Measurements from ENCODE around the gene DNMT3B.
"Not testable (repeated sequence)": the region's sequence is repeated elsewhere in the genome, so short reads cannot be mapped to it uniquely, and the experiment has no call there.

Gene DNMT3B

DNA sequence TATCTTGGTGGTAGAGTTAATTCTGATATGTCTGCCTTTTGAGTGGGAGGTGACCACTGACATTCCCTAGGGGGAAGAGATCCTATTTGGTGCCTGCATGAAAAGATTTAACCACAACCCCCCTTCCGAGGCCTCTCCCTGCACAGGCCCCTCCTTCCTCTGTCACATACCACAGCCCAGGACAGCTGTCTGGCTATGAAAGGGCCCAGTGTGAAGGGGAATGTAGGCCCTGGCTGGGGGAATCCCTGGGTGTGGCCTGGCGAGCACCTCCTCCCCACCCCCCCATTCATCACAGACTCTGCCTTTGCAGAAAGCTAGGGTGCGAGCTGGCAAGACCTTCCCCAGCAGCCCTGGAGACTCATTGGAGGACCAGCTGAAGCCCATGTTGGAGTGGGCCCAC lies 30.1 kb downstream of the DNMT3B start:
- DNase-seq: peak; percentile 57

- DNase-seq: peak; percentile 14
Observed at GRCh38 chr20:32792731-32793458, 30.7 kb downstream of the DNMT3B start.

- DNase-seq: no peak
Observed at GRCh38 chr20:32796383-32796948, 34.3 kb downstream of the DNMT3B start.

DNA sequence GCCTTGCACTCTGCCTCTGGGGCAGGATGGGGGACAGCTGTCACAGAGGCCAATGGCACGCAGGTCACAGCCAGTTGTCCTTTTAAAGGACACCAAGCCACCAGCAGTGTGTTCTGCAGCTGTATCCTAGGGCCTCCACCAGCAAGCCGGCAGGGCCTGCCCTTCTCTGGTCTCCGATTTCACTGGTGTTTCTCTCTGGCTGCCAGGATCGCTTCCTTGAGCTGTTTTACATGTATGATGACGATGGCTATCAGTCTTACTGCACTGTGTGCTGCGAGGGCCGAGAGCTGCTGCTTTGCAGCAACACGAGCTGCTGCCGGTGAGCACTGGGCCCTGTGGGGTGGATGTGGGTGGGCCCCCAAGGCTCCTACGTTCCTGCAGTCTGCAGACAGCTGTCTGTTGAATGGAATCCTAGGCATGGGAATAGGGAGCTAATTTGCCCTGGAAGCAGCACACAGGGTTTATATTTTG lies 34.8 kb downstream of the DNMT3B start:
- no peak for DNase-seq

DNA sequence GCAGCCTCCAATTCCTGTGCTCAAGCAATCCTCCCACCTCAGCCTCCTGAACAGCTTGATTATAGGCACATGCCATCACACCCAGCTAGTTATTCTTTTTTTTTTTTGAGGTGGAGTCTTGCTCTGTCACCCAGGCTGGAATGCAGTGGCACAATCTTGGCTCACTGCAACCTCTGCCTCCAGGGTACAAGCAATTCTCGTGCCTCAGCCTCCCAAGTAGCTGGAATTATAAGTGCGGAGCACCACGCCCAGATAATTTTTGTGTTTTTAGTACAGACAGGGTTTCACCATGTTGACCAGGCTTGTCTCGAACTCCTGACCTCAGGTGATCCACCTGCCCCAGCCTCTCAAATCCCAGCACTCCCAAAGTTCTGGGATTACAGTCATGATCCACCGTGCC lies 35.4 kb downstream of the DNMT3B start:
- DNase-seq: not testable (repeated sequence)

- DNase-seq: no peak
Observed at GRCh38 chr20:32798046-32798981, 36.1 kb downstream of the DNMT3B start.

- DNase-seq: no peak
Observed at GRCh38 chr20:32803092-32803491, 40.9 kb downstream of the DNMT3B start.

GRCh38 chr20:32804022-32804715 lies 42.0 kb downstream of the DNMT3B start:
- DNase-seq: no peak

DNA sequence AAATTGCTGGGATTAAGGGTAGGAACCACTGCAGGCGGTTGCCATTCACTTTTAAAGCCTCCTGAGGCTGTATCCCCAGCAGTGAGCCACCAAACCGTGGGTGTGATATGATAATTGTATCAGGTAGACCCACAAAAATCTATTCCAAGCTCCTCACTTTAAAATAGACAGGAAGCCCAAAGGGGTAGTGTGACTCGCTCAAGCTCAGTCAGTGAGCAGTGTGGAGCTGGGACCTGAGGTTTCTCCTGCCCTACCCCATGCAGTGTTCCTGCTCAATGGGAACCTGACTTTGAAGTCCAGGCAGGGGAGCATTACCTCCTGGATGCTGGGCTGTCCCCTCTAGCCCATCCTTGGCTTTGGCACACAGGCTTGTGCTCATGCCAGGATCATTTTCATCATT lies 42.6 kb downstream of the DNMT3B start:
- no peak for DNase-seq

DNA sequence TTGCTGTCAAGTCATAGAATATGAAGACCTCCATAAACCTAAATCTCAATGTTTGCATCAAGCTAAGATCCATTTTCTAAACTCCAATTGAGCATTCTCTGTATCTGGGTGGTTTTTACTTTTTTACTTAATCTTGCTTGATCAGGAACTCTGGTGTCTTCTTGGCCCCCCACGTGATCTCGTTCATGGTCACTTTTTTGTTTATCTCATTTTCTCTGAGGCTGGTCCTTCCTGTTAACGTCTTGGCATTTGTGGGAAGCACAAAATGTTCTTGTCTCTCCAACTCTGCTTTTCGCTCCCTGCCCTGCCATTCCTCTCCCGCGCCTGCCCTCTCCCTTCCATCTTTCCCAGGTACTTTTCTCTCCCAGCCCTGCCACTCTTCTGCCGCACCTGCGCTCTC lies 43.5 kb downstream of the DNMT3B start:
- DNase-seq: no peak

- no peak for DNase-seq
Observed at GRCh38 chr20:32806356-32806755, 44.2 kb downstream of the DNMT3B start.

GRCh38 chr20:32807706-32808105 lies 45.5 kb downstream of the DNMT3B start:
- peak; percentile 46 for DNase-seq

GRCh38 chr20:32808438-32808837 lies 46.3 kb downstream of the DNMT3B start:
- DNase-seq: no peak

- no peak for DNase-seq
Observed at GRCh38 chr20:32809907-32810306, 47.7 kb downstream of the DNMT3B start.

DNA sequence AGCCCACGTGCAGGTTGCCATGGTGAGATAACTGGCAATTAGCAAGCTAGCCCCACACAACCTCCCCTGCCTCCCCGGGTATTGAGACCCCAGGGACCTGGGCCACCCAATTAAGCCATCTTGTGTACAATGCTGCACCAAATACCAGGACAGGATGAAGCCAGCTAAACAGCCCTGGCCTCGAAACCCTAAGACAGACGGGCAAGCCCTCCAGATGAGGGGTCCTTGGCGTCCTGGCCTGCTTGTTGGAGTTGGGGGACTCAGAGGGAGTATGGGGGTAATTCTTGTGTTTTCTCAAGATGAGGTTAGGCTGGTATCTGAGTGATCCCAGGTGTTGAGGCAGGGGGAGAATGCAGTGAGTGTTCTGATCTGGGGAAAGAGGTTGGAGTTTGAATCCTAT lies 48.8 kb downstream of the DNMT3B start:
- DNase-seq: no peak

GRCh38 chr20:32811886-32812285 lies 49.7 kb downstream of the DNMT3B start:
- no peak for DNase-seq

- DNase-seq: peak; percentile 76
Observed at GRCh38 chr20:32819992-32820697, 58.0 kb downstream of the DNMT3B start.

GRCh38 chr20:32820698-32821377 lies 58.7 kb downstream of the DNMT3B start:
- no peak for DNase-seq

DNA sequence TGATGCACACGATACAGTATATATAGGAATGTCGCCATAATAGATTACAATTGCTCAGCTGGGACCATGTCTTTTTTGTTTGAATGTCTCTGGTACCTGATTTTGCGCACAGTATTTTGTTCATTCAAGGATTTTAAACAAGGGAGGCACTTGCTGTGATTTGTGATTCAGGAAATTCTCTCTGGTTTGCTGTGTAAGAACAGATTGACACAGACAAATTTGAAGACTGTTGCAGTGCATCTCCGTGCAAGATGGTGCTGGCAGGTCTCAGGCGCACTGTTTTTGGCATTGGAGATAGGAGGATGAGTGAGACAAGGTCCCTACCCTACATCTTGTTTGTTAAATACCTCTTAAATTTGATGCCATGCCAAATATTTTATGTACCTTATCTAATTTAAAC lies 60.0 kb downstream of the DNMT3B start:
- DNase-seq: no peak

- DNase-seq: no peak
Observed at GRCh38 chr20:32823078-32823477, 60.9 kb downstream of the DNMT3B start.

DNA sequence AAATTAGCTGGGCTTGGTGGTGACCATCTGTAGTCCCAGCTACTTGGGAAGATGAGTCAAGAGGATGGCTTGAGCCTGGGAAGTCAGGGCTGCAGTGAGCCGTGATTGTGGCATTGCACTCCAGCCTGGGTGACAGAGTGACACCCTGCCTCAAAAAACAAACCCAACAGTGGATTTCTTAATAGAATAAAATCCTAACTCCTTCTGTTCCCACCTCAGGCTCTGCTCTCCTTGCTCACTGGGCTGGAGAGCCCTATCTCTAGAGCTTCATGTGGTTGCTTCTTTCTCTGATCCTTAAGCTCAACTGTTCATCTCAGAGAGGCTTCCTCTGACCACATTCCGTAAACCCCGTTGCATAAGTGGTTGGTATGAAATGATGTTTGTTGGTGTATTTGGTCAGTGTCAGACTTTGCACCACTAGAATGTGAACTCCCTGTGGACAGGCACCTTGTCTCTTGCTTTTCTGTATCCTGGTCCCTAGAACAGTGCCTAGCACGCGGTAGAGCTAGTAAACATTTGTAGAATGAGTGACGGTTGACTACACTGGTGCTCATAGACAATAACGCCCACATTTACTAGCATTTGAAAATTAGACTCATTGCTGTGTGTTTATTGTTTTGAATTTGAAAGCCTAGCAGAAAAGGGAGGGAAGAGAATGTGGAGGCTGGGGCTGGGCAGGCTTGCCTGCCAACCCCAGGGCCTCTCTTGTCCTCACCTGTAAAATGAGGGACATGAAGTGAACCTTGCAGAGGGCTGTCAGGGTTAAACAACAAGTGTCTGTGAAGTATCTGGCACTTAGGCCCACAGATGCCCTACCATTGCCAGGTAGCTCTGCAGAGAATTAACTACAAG lies 61.8 kb downstream of the DNMT3B start:
- DNase-seq: no peak

Data from retina (tissue), 1 donor.